Kidney epithelial cell (primary cell): ENCODE data around the gene ARHGEF26. TPM values are rescaled to one million over a fixed set of nuclear protein-coding genes. Genes with fewer than 3 reads are reported as not detected.

Experiments used
- DNase-seq: peaks from one replicate; pipeline ENCODE4 v3.0.0-alpha.2; 2010; ENCODE audit warnings: low read depth
- H3K27me3 ChIP-seq: 2 replicates; pipeline ENCODE4 v1.6.0; 2011; ENCODE audit warnings: low read length; ENCODE audit not compliant: control insufficient read depth, insufficient read depth
- H3K36me3 ChIP-seq: 2 replicates; pipeline ENCODE4 v1.5.1; 2011; ENCODE audit warnings: low read length; ENCODE audit not compliant: control insufficient read depth, insufficient read depth
- H3K4me3 ChIP-seq: 2 replicates; pipeline ENCODE4 v1.5.1; 2011; ENCODE audit warnings: low read depth, mild to moderate bottlenecking, control low read depth, low read length
- CTCF ChIP-seq: IDR thresholded peaks from 2 replicates; pipeline ENCODE4 v1.5.1; 2011; ENCODE audit warnings: mild to moderate bottlenecking, moderate library complexity, low read length, control low read depth, inconsistent platforms; ENCODE audit not compliant: insufficient read depth, poor library complexity, severe bottlenecking
- total RNA-seq: library from RNA; depleted of rRNA; stranded (reverse); fragments of >200 nt; gene quantifications from 2 replicates; pipeline ENCODE4 v1.2.3, GENCODE V29; 2015

Gene ARHGEF26
- total RNA-seq, 1 donor from 2014 or later: 1.4 TPM

GRCh38 chr3:154113609-154114008 lies 7.6 kb upstream of the ARHGEF26 start:
- Histone ChIP-seq H3K4me3 (no peak overlapping the region), H3K27me3 (no peaks in the 10 kb centered on the region), H3K36me3 (no peaks in the 10 kb centered on the region)
- no peak for DNase-seq
- no peak for TF ChIP-seq CTCF

- Histone ChIP-seq H3K36me3 (no peaks in the 10 kb centered on the region), H3K4me3 (no peak overlapping the region), H3K27me3 (no peaks in the 10 kb centered on the region)
- no peak for DNase-seq
- TF ChIP-seq CTCF: no peak
These were observed 5.9 kb upstream of the ARHGEF26 start for GRCh38 chr3:154115332-154115731.

GRCh38 chr3:154119951-154120350 lies 1.2 kb upstream of the ARHGEF26 start:
- Histone ChIP-seq H3K36me3 (no peaks in the 10 kb centered on the region), H3K27me3 (no peaks in the 10 kb centered on the region), H3K4me3 (no peak overlapping the region)
- no peak for TF ChIP-seq CTCF
- no peak for DNase-seq

GRCh38 chr3:154121701-154122551 lies 736 bp downstream of the ARHGEF26 start:
- Histone ChIP-seq H3K36me3 (no peaks in the 10 kb centered on the region), H3K27me3 (no peaks in the 10 kb centered on the region), H3K4me3 (peak overlapping the region; percentile 74)
- TF ChIP-seq CTCF: no peak
- no peak for DNase-seq

GRCh38 chr3:154122552-154122911 lies 1.3 kb downstream of the ARHGEF26 start:
- peak overlapping the region; percentile 74 for H3K4me3 ChIP-seq
- H3K36me3 ChIP-seq: no peaks in the 10 kb centered on the region
- H3K27me3 ChIP-seq: no peaks in the 10 kb centered on the region
- no peak for TF ChIP-seq CTCF
- DNase-seq: no peak
